ENCODE data around the gene ZMYND10.

Gene ZMYND10

GRCh38 chr3:50345586-50346234 is at the start of gene ZMYND10:
TSS of gene ZMYND10 (minus strand) at chr3:50345732. CDS start at chr3:50345579, 153 bp downstream.
- TF ChIP-seq CTCF (conservative IDR thresholded peaks at IDR 0.05) = no peak
- H3K27ac ChIP-seq = peak within 1 kb of the TSS; percentile 58

GRCh38 chr3:50393061-50393460 is 47.5 kb upstream of the ZMYND10 start:
- H3K27ac ChIP-seq = no peak overlapping the region
- no peak for TF ChIP-seq CTCF (conservative IDR thresholded peaks at IDR 0.05)

- no peak for TF ChIP-seq CTCF (conservative IDR thresholded peaks at IDR 0.05)
- no peak overlapping the region for H3K27ac ChIP-seq
Measured at GRCh38 chr3:50392101-50392715, 46.7 kb upstream of the ZMYND10 start.

GRCh38 chr3:50390508-50391224 is 45.1 kb upstream of the ZMYND10 start:
- TF ChIP-seq CTCF (conservative IDR thresholded peaks at IDR 0.05) = no peak
- peak overlapping the region; percentile 52; the same call in 1 of the 2 replicates for H3K27ac ChIP-seq

- no peak overlapping the region for H3K27ac ChIP-seq
- TF ChIP-seq CTCF (conservative IDR thresholded peaks at IDR 0.05) = no peak
Measured at GRCh38 chr3:50389414-50389767, 43.9 kb upstream of the ZMYND10 start.

GRCh38 chr3:50388720-50389413 is 43.3 kb upstream of the ZMYND10 start:
- peak; percentile 11; the same call in 1 of the 2 replicates for TF ChIP-seq CTCF (conservative IDR thresholded peaks at IDR 0.05)
- H3K27ac ChIP-seq = no peak overlapping the region

Measured in VCaP (cell line).